Effector CD8-positive, alpha-beta T cell (primary cell): Measurements from ENCODE around the gene SCAI.
"Not testable (repeated sequence)": the region's sequence is repeated elsewhere in the genome, so short reads cannot be mapped to it uniquely, and the experiment has no call there.

ENCODE experiments used
- DNase-seq: peaks from one replicate; lab custom pipeline; 2025; lab: John Stamatoyannopoulos, UW

The SCAI gene

DNA sequence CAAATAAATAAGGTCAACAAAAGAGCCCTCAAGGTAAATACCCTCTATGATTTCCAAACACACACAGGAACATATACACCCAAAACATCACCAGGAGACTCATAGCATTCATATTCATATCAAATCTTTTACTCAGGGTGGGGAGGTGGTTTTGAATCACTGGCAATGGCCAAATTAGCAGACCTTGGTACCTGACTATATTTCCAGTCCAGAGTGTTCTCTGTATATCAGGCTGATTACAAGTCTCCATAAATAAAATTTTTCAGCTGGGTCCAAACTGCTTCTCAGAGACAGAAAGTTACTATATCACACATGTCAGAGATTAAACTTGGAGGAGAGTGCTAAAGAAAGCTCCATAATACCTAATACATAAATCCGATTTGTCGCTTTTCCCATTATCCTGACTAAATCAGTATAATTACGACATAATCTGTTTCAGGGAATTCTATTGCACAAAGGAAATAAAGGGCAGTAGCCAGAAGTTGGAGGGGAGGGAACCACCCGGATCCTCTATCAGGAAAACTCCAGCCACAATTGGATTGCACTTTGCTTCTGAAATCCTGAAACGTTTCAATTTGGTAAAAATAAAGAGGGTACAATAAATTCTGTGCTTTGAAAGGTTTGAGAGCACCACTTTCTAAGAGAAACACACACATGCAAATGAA, 195.5 kb downstream of the SCAI start:
- DNase-seq, result no peak

DNA sequence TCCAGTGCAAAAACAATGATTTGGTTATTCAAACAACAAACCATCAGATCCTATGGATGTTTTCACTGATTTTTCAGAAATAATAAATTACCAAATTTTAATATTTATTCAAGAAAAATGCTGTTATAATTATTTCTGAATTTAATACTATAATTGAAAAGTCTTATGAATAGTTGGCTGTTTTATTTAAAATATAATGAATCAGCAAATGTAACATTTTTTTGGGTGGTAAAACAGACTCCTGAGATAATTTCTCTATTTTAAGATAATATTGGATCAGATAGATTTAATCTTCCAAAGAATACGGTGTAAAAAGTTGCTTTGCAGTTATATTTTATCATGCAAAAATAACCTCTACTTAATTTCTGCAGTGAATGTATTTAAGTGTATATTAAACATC, 197.2 kb downstream of the SCAI start:
- no peak for DNase-seq

- peak; percentile 47 for DNase-seq
Observed at GRCh38 chr9:124941679-124942561, 201.4 kb downstream of the SCAI start.

- peak; percentile 88 for DNase-seq
Observed at GRCh38 chr9:124940894-124941678, 202.2 kb downstream of the SCAI start, which contains the start of gene GOLGA1. Gene GOLGA1 (minus strand): TSS chr9:124941083. CDS start chr9:124938711, 2,372 bp downstream.

- no peak for DNase-seq
Observed at GRCh38 chr9:124940521-124940893, 202.8 kb downstream of the SCAI start.

GRCh38 chr9:124939944-124940343, 203.4 kb downstream of the SCAI start:
- DNase-seq, result no peak

DNA sequence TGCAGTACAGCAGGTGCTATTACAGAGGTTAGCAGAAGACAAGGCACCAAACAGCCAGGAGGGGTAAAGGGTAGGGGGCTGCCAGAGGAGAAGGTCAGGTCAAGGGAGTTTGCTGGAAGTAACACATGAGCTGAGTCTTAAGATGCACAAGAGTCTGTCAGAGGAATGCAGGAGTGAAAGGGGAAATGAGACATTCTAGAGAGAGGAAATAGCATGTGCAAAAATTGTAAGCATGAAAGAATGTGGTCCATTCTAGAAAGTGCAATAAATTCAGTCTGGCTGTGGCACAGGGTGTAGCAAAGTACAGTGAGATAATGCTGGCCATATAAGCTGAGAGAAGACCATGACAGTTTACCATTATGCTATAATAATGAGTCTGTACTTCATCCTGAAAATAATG, 209.0 kb downstream of the SCAI start:
- no peak for DNase-seq

DNA sequence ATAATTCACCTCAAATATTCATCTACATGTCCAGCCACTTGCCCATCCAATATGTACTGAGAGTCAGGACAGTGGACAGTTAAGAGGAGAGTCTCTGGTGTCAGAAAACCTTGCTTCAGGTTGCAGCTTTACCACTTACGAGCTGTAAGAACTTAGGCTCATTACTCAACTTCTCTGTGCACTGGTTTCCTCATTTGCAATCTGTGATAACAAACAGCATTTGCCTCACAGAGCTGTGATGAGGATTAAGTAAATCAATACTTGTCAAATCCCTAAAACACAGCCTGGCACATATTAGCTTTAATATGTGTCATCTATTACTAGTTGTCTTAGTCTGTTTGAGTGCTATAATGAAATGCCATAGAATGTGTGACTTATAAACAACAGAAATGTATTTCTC, 211.0 kb downstream of the SCAI start:
- no peak for DNase-seq

GRCh38 chr9:124929464-124929863, 213.9 kb downstream of the SCAI start:
- DNase-seq, result no peak

- no peak for DNase-seq
Observed at GRCh38 chr9:124928116-124928515, 215.2 kb downstream of the SCAI start.

DNA sequence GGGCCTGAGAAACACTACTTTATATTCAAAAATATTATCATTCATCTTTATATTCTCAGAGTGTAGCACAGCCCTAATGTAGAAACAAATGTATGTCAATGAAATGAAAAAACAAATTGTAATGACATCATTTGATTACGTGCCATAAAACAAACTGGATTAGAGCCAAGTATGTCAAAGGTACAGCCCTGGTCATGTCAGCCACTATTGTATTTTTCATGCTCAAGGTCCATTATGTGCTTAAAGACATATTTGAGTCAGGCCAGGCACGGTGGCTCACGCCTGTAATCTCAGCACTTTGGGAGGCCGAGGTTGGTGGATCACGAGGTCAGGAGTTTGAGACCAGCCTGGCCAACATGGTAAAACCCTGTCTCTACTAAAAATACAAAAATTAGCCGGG, 222.9 kb downstream of the SCAI start:
- DNase-seq, result not testable (repeated sequence)

DNA sequence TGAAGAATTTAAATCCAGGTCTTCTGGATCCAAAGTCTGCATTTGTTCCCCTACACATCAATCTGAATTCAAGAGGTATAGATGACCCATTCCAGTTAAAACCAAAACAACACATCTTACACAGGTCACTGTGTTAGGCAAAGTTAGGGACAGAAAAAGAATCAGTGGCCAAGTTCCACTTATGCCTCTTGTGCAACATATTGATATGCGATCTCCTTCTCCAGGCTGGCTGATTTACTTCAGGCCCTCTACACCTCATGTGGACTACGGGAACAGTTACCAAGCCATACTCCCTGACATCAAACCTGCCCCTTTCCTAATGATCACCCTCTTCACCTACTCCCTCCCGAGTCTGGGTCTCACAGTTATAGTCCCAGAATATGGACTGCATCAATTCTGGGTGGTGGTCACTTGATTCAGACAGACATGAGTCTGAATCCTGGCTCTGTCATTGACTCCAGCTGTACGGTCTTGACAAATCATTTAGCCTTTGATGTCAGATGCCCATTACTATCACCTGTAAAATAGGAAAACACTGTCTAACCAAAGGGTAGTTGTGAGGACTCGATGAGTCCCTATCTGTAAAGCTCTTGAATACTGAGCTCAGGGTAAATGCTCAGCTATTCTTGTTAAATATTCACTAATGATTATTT, 228.4 kb downstream of the SCAI start:
- DNase-seq, result no peak

GRCh38 chr9:124913378-124913777, 229.9 kb downstream of the SCAI start:
- no peak for DNase-seq

- no peak for DNase-seq
Observed at GRCh38 chr9:124911766-124912165, 231.6 kb downstream of the SCAI start.

- DNase-seq, result no peak
Observed at GRCh38 chr9:124908098-124908497, 235.2 kb downstream of the SCAI start.

GRCh38 chr9:124906966-124907365, 236.4 kb downstream of the SCAI start:
- DNase-seq, result no peak

- DNase-seq, result no peak
Observed at GRCh38 chr9:124899845-124900244, 243.5 kb downstream of the SCAI start.

DNA sequence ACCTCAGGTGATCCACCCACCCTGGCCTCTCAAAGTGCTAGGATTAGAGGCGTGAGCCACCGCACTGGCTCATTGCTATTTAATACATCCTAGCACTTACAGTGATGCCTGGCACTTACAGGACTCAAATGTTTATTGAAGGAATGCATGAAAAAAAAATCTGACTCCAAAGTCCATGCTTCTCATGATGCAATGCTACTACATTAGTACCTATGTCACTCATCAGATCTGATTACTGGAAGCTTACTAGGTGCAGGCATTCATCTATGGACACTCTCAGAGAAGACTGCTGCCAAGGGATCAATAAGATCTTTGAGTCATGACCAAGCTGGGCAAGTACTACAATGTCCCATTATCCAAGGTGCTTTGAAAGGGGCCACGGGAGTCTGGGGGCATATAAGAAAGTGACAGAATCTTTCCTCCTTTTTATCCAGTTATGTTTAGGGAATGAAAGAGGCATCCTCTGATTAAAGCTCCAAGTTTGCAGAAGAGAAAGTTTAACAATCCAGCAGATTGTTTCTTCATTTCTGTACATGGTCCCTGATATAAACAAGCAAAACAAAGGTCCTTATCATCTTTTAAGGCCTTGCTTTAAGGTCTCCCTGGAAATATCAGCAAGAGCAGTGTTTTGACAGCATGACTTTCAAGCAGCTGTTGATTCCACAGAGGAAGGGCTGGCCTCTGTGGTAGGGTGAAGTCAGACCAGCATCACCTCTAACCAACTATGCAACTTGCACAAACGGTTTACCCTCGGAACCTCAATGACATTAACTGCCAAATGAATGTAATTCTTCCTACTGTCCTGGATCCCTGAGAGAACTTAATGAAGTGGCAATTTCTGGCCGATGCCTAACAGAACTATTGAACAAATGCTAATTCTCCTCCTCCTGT, 245.5 kb downstream of the SCAI start:
- no peak for DNase-seq

- DNase-seq, result peak; percentile 42
Observed at GRCh38 chr9:124894741-124895170, 248.6 kb downstream of the SCAI start.

GRCh38 chr9:124894035-124894740, 249.1 kb downstream of the SCAI start:
- no peak for DNase-seq
